Cardiac fibroblast (primary cell): ENCODE data around the gene TBX15.

ENCODE experiments used
- DNase-seq, 2 donors: peaks; one replicate each; pipeline versions ENCODE4 v3.0.0 to v3.0.0-alpha.2; 2010; ENCODE audit warnings: low read depth in 2 of 2
- H3K4me3 ChIP-seq, 2 donors: replicated peaks in 1 of 2; 1 replicate in 1 of 2; 2 replicates in 1 of 2; pipeline ENCODE4 v1.5.1; 2011; ENCODE audit warnings: low read depth in 2 of 2, low read length in 2 of 2, mild to moderate bottlenecking in 2 of 2, moderate library complexity in 1 of 2
- TF ChIP-seq, protein P1 (sequence below): IDR thresholded peaks from one replicate; pipeline ENCODE4 v1.5.1; 2011; ENCODE audit warnings: low read depth, mild to moderate bottlenecking, low read length, inconsistent platforms

TBX15 gene

DNA sequence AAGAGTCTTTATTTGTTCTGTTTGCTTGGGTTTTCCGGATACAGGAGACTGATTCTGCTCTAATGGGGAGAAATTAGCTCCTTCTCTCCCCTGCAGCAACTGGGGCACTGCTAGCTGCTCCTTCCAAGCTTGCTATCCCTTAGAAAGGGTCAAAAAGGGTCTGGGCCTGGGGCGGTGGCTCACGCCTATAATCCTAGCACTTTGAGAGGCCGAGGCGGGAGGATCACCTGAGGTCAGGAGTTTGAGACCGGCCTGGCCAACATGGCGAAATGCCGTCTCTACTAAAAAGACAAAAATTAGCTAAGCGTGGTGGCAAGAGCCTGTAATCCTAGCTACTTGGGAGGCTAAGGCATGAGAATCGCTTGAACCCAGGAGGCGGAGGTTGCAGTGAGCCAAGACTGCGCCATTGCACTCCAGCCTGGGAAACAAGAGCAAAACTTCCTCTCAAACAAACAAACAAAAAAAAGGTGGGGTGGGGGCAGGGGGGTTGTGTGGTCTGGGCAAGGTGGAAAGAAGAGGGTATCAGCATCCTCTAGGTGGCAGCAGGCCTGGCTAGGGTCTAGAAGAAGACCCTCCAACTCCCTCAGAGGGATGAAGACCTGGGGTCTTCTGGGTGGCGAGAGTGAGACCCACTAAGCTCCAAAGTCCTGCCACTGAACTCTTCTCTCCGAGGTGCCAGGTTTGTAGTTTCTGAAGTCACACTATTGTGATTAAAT, 15.4 kb upstream of the TBX15 start:
- TF ChIP-seq, protein P1, sequence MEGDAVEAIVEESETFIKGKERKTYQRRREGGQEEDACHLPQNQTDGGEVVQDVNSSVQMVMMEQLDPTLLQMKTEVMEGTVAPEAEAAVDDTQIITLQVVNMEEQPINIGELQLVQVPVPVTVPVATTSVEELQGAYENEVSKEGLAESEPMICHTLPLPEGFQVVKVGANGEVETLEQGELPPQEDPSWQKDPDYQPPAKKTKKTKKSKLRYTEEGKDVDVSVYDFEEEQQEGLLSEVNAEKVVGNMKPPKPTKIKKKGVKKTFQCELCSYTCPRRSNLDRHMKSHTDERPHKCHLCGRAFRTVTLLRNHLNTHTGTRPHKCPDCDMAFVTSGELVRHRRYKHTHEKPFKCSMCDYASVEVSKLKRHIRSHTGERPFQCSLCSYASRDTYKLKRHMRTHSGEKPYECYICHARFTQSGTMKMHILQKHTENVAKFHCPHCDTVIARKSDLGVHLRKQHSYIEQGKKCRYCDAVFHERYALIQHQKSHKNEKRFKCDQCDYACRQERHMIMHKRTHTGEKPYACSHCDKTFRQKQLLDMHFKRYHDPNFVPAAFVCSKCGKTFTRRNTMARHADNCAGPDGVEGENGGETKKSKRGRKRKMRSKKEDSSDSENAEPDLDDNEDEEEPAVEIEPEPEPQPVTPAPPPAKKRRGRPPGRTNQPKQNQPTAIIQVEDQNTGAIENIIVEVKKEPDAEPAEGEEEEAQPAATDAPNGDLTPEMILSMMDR, result no peak
- H3K4me3 ChIP-seq, result no peak overlapping the region
- no peak for DNase-seq

DNA sequence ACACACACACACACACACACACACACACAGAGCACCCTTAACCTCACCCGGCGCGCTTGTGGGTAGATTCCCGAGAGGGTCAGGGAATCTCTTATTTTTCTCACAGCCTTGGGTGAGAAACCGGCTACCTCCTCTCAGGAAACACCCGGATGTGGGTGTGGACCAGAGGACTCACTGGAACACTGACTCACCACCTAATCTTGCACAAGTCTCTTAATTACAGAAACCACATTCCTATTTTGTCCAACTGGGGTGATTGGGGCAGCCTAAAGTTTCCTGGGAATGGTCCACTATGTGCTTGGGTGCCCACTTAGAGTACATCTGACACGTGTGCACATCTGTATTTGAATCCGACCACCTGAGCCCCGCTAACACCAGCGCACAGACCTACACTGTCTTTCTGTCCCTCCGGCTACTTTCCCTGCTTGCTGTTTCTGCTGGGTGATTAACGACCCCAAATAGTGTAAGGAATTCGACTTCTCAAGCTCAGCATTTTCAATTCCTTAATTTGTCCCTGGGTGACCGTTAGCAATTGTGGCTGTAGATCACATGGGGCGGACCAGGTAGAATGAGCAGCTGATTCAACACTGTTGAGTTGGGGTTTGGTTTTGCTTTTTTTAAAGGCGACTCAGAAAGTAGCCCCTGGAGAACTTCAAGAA, 14.0 kb upstream of the TBX15 start:
- TF ChIP-seq, protein P1, result no peak
- DNase-seq, result peak; percentile 86 to 92
- no peak overlapping the region for H3K4me3 ChIP-seq

DNA sequence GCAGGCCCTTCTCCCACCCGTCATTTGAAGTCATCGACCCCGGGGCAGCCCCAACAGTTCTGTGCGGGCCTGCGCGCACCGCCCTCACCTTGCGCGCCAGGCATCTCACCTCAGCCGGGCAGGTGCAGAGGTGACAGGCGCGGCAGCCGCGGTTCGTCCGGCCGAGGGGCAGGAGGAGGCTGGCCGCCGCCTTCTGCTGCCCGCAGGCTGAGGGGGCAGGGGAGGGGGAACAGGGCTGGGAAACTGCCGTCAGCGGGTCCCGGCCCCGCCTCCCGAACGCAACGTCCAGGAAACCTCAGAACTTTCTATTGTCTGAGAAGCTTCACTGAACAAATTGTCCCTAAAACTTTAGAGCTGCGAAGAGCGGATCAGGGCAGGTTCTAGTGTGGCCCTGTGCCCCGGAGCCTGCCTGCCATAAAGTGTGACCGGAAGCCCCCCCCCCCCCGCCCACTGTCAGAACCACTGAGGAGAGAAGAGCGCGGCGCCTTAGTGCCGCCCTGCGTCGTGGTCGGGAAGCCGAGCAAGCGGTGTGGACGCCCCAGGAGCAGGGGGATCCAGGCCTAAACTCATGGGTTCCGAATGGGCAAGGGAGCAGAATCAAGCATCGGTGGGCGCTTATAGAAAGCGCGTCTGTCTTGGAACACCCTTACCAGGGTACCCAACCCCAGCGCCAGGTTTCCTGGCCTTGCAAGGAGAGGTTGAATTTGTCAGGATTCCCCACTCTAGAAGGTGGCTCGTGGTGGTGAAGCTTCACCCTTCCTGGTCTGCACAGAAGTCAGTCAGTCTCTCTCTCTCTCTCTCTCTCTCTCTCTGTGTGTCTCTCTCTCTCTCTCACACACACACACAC, 13.3 kb upstream of the TBX15 start:
- TF ChIP-seq, protein P1, result no peak
- peak; percentile 44 to 59 for DNase-seq
- H3K4me3 ChIP-seq, result peak overlapping the region; percentile 13 to 33

DNA sequence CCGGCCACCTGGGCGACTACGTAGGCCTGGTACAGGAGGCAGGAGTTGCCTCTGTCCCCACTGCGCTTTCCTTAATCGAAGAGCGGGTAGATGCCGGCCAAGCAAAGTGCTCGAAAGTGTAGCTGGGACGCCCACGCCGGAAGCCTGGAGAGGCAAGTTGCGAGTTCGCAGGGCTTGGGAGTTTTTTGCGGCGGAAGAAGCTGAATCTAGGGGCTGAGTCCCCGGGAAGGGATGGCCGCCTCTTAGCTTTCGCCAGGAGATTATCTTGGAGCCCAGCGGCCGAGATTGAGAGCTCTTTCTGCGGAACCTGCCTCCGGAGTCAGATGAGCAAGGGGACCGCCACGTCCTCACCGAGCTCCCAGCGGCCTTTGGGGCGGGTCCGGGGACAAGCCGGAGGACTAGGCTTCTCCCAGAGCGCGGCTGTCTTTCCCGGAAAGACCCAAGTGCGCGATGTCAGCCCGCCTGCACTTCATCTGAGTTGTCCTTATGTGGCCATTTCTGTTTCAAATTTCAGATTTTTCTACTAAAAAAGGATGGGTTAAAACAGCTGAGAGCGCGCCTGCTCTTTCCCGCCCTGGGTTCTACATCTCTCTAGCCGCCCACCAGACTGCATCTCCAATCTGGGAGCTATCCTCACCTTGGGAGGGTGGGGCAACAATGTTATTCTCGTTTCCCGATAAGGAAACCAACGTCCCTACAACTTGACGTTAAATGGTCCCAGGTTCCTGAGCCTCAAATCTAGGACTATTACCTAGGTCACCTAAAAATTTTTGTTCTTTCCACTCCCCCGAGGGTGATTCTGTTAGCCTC, 12.4 kb upstream of the TBX15 start:
- no peak for DNase-seq
- TF ChIP-seq, protein P1, result no peak
- peak overlapping the region; percentile 3 to 33 for H3K4me3 ChIP-seq

DNA sequence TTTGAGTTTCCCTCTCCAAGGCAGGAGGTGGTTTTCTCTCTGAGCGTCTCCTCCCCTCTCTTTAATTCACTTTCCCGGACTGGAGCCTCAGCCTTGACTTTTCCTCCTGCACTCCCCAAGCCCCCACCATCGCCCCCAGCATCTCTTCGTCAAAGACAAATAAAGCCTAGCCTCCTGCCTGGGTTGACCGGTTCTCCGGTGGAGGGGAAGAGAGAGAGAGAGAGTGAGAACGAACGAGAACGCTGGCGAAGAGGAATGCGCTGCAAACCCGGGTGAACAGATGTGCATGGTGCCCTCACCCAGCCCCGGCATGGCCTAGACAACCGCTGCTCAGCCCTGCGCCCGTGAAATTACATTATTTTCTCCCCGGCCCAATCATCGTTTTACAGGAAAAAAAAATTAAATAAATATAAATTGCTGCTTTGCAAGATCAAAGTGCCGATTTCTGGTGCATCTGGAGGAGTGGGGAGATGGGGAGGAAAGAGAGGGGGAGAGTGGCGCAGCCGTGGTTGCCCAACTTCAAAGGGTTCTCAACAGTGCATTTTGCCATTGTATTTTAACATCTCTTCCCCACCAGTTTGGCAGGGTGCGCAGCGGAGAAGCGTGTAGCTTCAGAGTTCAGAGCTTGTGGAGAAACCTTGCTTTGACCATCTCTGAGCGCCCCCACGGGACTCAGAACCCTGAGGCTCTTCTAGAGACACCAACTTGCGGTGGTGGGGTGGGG, 11.4 kb upstream of the TBX15 start:
- TF ChIP-seq, protein P1, result no peak
- no peak for DNase-seq

More for the DNA sequence above, 11.4 kb upstream of the TBX15 start:
- no peak overlapping the region for H3K4me3 ChIP-seq
